NCI-H2029 (cell line): ENCODE data around the gene NAPG.
"Not testable (repeated sequence)": the region's sequence is repeated elsewhere in the genome, so short reads cannot be mapped to it uniquely, and the experiment has no call there.

Source experiments
- DNase-seq: peaks from one replicate; lab custom pipeline; 2025; lab: John Stamatoyannopoulos, UW

NAPG gene

GRCh38 chr18:10579079-10579867, 53.4 kb downstream of the NAPG start:
- DNase-seq = no peak

GRCh38 chr18:10580215-10580614, 54.4 kb downstream of the NAPG start:
- no peak for DNase-seq

GRCh38 chr18:10585260-10585659, 59.4 kb downstream of the NAPG start:
- DNase-seq = no peak

- DNase-seq = peak; percentile 46
Observed at GRCh38 chr18:10588975-10589374, 63.1 kb downstream of the NAPG start.

GRCh38 chr18:10590412-10590811, 64.6 kb downstream of the NAPG start:
- no peak for DNase-seq

- DNase-seq = no peak
Observed at GRCh38 chr18:10591896-10592295, 66.1 kb downstream of the NAPG start.

GRCh38 chr18:10593366-10594022, 67.7 kb downstream of the NAPG start:
- DNase-seq = not testable (repeated sequence)

- not testable (repeated sequence) for DNase-seq
Observed at GRCh38 chr18:10595917-10596316, 70.1 kb downstream of the NAPG start.

GRCh38 chr18:10597695-10598094, 71.9 kb downstream of the NAPG start:
- not testable (repeated sequence) for DNase-seq

- not testable (repeated sequence) for DNase-seq
Observed at GRCh38 chr18:10600701-10601100, 74.9 kb downstream of the NAPG start.
